Type B pancreatic cell (in vitro differentiated cells): ENCODE results near the gene CLASP1. TPM values are rescaled to one million over a fixed set of nuclear protein-coding genes. Genes with fewer than 3 reads are reported as not detected.
A peak's percentile ranks its signal among the peaks of the same experiment; 100 is the strongest.
"Not testable (repeated sequence)": the region's sequence is repeated elsewhere in the genome, so short reads cannot be mapped to it uniquely, and the experiment has no call there.

Experiments used
- DNase-seq: peaks from one replicate; pipeline ENCODE4 v3.0.0; 2021; ENCODE audit warnings: mixed read lengths; ENCODE audit not compliant: unreplicated experiment; ENCODE audit errors: extremely low spot score
- H3K27ac Mint-ChIP-seq: 2 replicates; pipeline ENCODE4 v1.8.0; 2021; ENCODE audit warnings: mild to moderate bottlenecking, mixed read lengths
- H3K27me3 Mint-ChIP-seq: 2 replicates; pipeline ENCODE4 v1.8.0; 2021; ENCODE audit warnings: mixed read lengths
- H3K36me3 Mint-ChIP-seq: 2 replicates; pipeline ENCODE4 v1.8.0; 2021; ENCODE audit warnings: mixed read lengths
- H3K4me1 Mint-ChIP-seq: one replicate; pipeline ENCODE4 v1.8.0; 2021; ENCODE audit warnings: mixed read lengths; ENCODE audit not compliant: unreplicated experiment
- H3K4me3 Mint-ChIP-seq: 2 replicates; pipeline ENCODE4 v1.8.0; 2021; ENCODE audit warnings: mild to moderate bottlenecking, mixed read lengths
- H3K9me3 Mint-ChIP-seq: 2 replicates; pipeline ENCODE4 v1.8.0; 2021; ENCODE audit warnings: mixed read lengths
- total RNA-seq: library from RNA; stranded (reverse); gene quantifications from 2 replicates; pipeline ENCODE4 v1.2.1, GENCODE V29; 2021; ENCODE audit warnings: low replicate concordance
- TF ChIP-seq, protein P1 (sequence below): fragments of 200-600 bp; sonication (generic); conservative IDR thresholded peaks from 2 replicates; pipeline ENCODE4 v1.5.0; 2021; ENCODE audit warnings: antibody characterized with exemption, mild to moderate bottlenecking

Gene CLASP1
- total RNA-seq, 1 donor from 2014 or later: 74.6 TPM

DNA sequence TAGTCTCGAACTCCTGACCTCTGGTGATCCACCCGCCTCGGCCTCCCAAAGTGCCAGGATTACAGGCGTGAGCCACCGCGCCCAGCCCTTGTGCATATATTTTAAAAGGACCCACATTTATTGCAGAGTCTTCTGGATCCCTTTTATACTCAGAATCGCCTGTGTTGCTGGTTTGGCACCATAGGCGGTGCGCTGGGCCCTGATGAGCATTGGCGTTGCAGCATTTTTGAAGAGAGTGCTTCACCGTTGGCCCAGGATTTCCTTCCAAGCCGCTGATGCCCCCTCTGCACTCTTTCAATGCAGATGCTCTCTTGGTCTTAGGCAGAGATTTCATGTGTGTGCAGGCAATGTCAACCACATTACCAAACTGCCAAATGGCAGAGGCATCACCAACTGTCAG is 350.8 kb downstream of the CLASP1 start:
- DNase-seq: peak; percentile 40
- Mint-ChIP-seq H3K27ac (no peak overlapping the region), H3K36me3 (no peaks in the 10 kb centered on the region), H3K27me3 (peaks cover 11% of the 10 kb centered on the region), H3K9me3 (no peaks in the 10 kb centered on the region), H3K4me3 (no peak overlapping the region), H3K4me1 (no peaks in the 10 kb centered on the region)
- TF ChIP-seq, protein P1, sequence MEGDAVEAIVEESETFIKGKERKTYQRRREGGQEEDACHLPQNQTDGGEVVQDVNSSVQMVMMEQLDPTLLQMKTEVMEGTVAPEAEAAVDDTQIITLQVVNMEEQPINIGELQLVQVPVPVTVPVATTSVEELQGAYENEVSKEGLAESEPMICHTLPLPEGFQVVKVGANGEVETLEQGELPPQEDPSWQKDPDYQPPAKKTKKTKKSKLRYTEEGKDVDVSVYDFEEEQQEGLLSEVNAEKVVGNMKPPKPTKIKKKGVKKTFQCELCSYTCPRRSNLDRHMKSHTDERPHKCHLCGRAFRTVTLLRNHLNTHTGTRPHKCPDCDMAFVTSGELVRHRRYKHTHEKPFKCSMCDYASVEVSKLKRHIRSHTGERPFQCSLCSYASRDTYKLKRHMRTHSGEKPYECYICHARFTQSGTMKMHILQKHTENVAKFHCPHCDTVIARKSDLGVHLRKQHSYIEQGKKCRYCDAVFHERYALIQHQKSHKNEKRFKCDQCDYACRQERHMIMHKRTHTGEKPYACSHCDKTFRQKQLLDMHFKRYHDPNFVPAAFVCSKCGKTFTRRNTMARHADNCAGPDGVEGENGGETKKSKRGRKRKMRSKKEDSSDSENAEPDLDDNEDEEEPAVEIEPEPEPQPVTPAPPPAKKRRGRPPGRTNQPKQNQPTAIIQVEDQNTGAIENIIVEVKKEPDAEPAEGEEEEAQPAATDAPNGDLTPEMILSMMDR: no peak

DNA sequence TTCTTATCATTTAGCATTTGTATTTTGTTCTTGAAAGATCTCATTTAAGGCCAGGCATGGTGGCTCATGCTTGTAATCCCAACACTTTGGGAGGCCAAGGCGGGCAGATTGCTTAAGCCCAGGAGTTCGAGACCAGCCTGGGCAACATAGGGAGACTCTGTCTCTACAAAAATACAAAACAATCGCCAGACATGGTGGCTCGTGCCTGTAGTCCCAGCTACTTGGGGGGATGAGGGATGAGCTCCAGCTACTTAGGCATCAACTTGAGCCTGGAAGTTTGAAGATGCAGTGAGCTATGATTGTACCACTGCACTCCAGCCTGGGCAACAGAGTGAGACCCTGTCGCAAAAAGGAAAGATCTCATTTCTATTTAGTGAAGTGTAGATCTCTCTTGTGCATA is 351.4 kb downstream of the CLASP1 start:
- not testable (repeated sequence) for H3K4me3 Mint-ChIP-seq, H3K4me1 Mint-ChIP-seq, H3K9me3 Mint-ChIP-seq, H3K27ac Mint-ChIP-seq, H3K36me3 Mint-ChIP-seq
- peak; percentile 37 for DNase-seq
- H3K27me3 Mint-ChIP-seq: peaks cover 16% of the 10 kb centered on the region

DNA sequence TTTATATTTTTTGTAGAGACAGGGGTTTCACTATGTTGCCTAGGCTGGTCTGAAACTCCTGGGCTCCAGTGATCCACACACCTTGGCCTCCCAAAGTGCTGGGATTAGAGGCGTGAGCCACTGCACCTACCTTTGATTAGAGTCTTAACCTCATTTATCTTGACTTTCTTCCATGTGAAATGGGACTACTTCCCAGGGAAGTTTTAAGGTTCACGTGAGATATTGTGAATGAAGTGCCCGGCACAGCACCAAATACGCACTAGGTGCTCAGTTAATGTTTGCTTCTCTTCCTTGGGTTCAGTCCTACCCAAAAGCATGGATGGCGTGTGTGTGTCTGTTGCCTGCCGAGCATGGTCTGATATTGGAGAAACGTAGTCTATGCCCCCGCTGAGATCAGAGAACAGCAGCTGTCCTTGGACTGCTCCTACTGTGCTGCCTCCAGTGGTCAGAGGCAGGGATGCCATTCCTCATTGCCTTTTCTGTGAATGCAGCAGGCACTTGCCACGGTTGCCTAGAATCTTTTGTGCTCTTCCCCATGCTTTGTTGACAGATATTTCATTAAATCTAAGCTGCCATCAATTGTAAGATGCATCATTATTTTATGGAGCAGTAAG is 351.9 kb downstream of the CLASP1 start:
- DNase-seq: peak; percentile 54
- TF ChIP-seq, protein P1: peak; percentile 81
- Mint-ChIP-seq H3K27ac (no peak overlapping the region), H3K27me3 (peaks cover 16% of the 10 kb centered on the region), H3K4me1 (no peaks in the 10 kb centered on the region), H3K4me3 (no peak overlapping the region), H3K9me3 (no peaks in the 10 kb centered on the region), H3K36me3 (no peaks in the 10 kb centered on the region)

DNA sequence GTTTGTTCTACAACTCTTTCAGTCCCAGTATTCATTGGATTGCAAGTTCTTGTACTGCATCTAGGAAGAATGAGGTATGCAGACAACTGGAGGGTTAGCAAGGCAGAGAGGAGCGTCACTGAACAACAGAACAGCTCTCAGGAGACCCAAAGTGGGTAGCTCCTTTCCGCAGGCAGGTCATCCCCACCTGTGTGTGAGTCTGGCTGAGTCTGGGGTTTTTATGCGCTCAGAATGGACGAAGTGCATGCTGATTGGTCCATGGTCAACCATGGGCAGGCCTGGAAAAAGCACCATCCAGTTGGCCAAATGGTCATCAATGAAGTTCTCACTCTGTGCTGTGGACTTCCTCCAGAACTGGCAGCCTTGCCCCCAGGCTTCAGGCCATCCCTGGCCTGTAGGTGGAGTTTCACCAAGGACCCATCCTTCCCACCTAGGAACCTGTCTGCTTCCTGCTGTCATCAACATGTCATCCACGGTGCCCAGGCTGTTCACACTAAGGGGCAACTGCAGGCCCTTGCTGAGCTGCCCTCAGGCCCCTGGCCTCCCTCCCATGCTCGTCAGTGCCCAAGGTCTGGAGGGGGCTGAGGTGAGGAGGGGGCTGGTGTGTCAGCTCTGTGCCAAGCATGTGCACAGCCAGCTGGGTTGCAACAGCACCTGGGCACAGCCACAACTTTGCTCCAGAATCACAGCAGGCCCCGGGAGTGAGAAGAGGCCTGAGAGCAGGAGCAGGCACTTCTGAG is 353.2 kb downstream of the CLASP1 start:
- TF ChIP-seq, protein P1: no peak

DNA sequence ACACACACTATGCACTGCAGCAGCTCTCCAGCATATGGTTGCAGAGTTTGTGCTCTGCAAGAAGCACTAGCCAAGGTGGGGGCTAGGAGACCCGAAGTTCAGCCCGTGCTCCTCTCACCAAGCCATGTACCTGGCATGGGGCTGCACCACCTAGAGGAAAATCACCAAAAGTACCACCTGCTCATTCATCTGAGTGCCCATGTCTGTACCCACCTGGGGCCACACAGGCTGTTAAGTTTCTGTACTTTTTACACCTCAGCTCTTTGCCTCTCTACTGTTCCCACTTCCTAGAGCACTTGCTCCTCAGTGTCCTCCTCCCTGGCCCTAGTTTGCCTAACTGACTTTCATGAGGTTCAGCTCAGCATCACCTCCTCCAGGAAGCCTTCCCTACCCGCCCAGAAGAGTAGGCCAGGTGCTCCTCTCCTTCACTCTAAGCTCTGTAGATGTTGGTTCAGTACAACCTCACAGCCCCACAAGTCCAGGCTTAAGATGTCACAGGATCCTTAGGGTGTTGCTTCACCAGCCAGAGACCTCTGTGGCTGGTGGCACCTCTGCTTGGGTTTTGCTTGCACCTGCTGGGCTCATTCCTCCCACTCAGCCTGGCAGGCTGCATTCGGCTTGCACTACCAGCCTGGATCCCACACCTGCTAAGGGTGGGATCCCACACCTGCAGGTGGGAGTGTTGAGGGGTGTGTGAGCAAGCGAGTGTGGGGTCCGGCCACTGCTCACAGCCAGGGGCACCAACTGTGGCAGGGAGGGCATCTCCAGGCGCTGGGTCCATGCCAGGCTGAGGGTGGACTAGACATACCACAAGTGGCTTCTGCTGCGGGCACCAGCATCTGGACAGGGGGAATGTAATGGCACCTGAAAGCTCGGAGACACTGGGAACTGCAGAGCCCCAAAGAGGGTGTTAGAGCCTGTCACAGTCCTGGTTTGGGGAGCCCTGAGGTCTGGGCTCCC is 354.1 kb downstream of the CLASP1 start:
- Mint-ChIP-seq H3K4me3 (no peak overlapping the region), H3K9me3 (no peaks in the 10 kb centered on the region), H3K4me1 (no peaks in the 10 kb centered on the region), H3K36me3 (no peaks in the 10 kb centered on the region), H3K27me3 (peaks cover 20% of the 10 kb centered on the region), H3K27ac (no peak overlapping the region)
- TF ChIP-seq, protein P1: no peak
- DNase-seq: peak; percentile 55

More for the DNA sequence above, 353.2 kb downstream of the CLASP1 start:
- Mint-ChIP-seq H3K27ac (no peak overlapping the region), H3K27me3 (peaks cover 19% of the 10 kb centered on the region), H3K4me3 (no peak overlapping the region), H3K36me3 (no peaks in the 10 kb centered on the region), H3K9me3 (no peaks in the 10 kb centered on the region), H3K4me1 (no peaks in the 10 kb centered on the region)
- DNase-seq: peak; percentile 64
